Measurements from ENCODE around the gene PDLIM7. TPM values are rescaled to one million over a fixed set of nuclear protein-coding genes. Genes with fewer than 3 reads are reported as not detected.

The PDLIM7 gene
- total RNA-seq, 4 donors from 2014 or later, result 316 to 1,085 (median 575) TPM

- WGBS, result 38% methylated on average over 4 of the region's 4 CpGs
- no peak overlapping the region for H3K4me3 ChIP-seq
- H3K4me1 ChIP-seq, result peaks cover 64 to 98% (median 95%) of the 10 kb centered on the region in 4 donors
- H3K36me3 ChIP-seq, result no peaks in the 10 kb centered on the region
- H3K27me3 ChIP-seq, result no peaks in the 10 kb centered on the region
- intact Hi-C loops (cut with DNase I), result no loop called here
- no peak for DNase-seq (ENCODE audit: extremely low spot score)
- peak; percentile 8 to 41 for TF ChIP-seq POLR2AphosphoS5 (IDR thresholded peaks at IDR 0.05)
- TF ChIP-seq POLR2A (IDR thresholded peaks at IDR 0.05; ENCODE audit: low read depth), result no peak
- TF ChIP-seq EP300 (IDR thresholded peaks at IDR 0.05), result no peak
- no peaks in the 10 kb centered on the region for H3K9me3 ChIP-seq
- peak overlapping the region; percentile 89 to 96 (median 94) for H3K27ac ChIP-seq (replicated peaks in 1 of 4)
These were observed 22.4 kb downstream of the PDLIM7 start for GRCh38 chr5:177474846-177475562.

GRCh38 chr5:177474002-177474476 is 23.4 kb downstream of the PDLIM7 start:
- intact Hi-C loops (cut with DNase I), result no loop called here
- 44% methylated on average over 7 of the region's 7 CpGs for WGBS
- peak in 1 of 2 donors; percentile 6 for TF ChIP-seq POLR2AphosphoS5 (IDR thresholded peaks at IDR 0.05)
- no peak for TF ChIP-seq EP300 (IDR thresholded peaks at IDR 0.05)

GRCh38 chr5:177473443-177474001 is 23.9 kb downstream of the PDLIM7 start, which contains the start of gene DBN1:
Gene DBN1, minus strand, starts transcription at chr5:177473634. Its CDS starts 113 bp downstream, at chr5:177473521.
- intact Hi-C loops (cut with DNase I), result no loop called here
- TF ChIP-seq CTCF (IDR thresholded peaks at IDR 0.05) (no peak), POLR2AphosphoS5 (IDR thresholded peaks at IDR 0.05) (peak; percentile 6 to 78)
- H3K9me3 ChIP-seq, result no peaks in the 10 kb centered on the region
- 3% methylated on average over 33 of the region's 69 CpGs for WGBS
- peak within 1 kb of the TSS; percentile 89 to 96 (median 94) for H3K27ac ChIP-seq (replicated peaks in 1 of 4)
- peaks cover 0 to 3% (median 1%) of the 10 kb centered on the region in 4 donors for H3K36me3 ChIP-seq
- H3K4me3 ChIP-seq, result peak within 1 kb of the TSS; percentile 85 to 90 (median 88)
- no peaks in the 10 kb centered on the region for H3K27me3 ChIP-seq
- DNase-seq (ENCODE audit: extremely low spot score), result no peak
- H3K4me1 ChIP-seq, result peaks cover 64 to 98% (median 95%) of the 10 kb centered on the region in 4 donors

More at GRCh38 chr5:177474002-177474476, 23.4 kb downstream of the PDLIM7 start:
- Histone ChIP-seq H3K36me3 (no peaks in the 10 kb centered on the region), H3K27me3 (no peaks in the 10 kb centered on the region), H3K9me3 (no peaks in the 10 kb centered on the region), H3K4me1 (peaks cover 64 to 98% (median 95%) of the 10 kb centered on the region in 4 donors), H3K4me3 (peak overlapping the region; percentile 85 to 90 (median 88)), H3K27ac (replicated peaks in 1 of 4) (peak overlapping the region; percentile 89 to 96 (median 94))
- DNase-seq (ENCODE audit: extremely low spot score), result no peak

- Histone ChIP-seq H3K27ac (replicated peaks in 1 of 4) (peak overlapping the region; percentile 89 to 96 (median 94)), H3K4me3 (peak overlapping the region; percentile 85 to 90 (median 88)), H3K9me3 (no peaks in the 10 kb centered on the region), H3K27me3 (no peaks in the 10 kb centered on the region), H3K36me3 (peaks cover 0 to 10% (median 9%) of the 10 kb centered on the region in 4 donors), H3K4me1 (peaks cover 59 to 96% (median 92%) of the 10 kb centered on the region in 4 donors)
- no peak for TF ChIP-seq POLR2A (IDR thresholded peaks at IDR 0.05; ENCODE audit: low read depth)
- TF ChIP-seq EP300 (IDR thresholded peaks at IDR 0.05), result no peak
- TF ChIP-seq CTCF (IDR thresholded peaks at IDR 0.05), result no peak
- no peak for TF ChIP-seq POLR2AphosphoS5 (IDR thresholded peaks at IDR 0.05)
- intact Hi-C loops (cut with DNase I), result no loop called here
- 3% methylated on average over 15 of the region's 93 CpGs for WGBS
- DNase-seq (ENCODE audit: extremely low spot score), result no peak
These were observed 24.7 kb downstream of the PDLIM7 start for GRCh38 chr5:177472460-177473442.

GRCh38 chr5:177471610-177472356 is 25.6 kb downstream of the PDLIM7 start:
- intact Hi-C loops (cut with DNase I), result no loop called here
- WGBS, result 40% methylated on average over 1 of the region's 14 CpGs
- no peak for TF ChIP-seq CTCF (IDR thresholded peaks at IDR 0.05)
- TF ChIP-seq POLR2AphosphoS5 (IDR thresholded peaks at IDR 0.05), result peak; percentile 40 to 57
- no peak for DNase-seq (ENCODE audit: extremely low spot score)
- Histone ChIP-seq H3K36me3 (peaks cover 7 to 20% (median 18%) of the 10 kb centered on the region in 4 donors), H3K4me3 (peak overlapping the region; percentile 85 to 90 (median 88)), H3K27me3 (no peaks in the 10 kb centered on the region), H3K4me1 (peaks cover 51 to 87% (median 82%) of the 10 kb centered on the region in 4 donors), H3K27ac (replicated peaks in 1 of 4) (peak overlapping the region; percentile 89 to 96 (median 94)), H3K9me3 (no peaks in the 10 kb centered on the region)
